Measurements from ENCODE around the gene ABCA2. TPM values are rescaled to one million over a fixed set of nuclear protein-coding genes. Genes with fewer than 3 reads are reported as not detected.
"Not testable (repeated sequence)": the region's sequence is repeated elsewhere in the genome, so short reads cannot be mapped to it uniquely, and the experiment has no call there.

Gene ABCA2
- total and polyA plus RNA-seq, 4 donors, result 2.9 to 15.2 (median 12.3) TPM

DNA sequence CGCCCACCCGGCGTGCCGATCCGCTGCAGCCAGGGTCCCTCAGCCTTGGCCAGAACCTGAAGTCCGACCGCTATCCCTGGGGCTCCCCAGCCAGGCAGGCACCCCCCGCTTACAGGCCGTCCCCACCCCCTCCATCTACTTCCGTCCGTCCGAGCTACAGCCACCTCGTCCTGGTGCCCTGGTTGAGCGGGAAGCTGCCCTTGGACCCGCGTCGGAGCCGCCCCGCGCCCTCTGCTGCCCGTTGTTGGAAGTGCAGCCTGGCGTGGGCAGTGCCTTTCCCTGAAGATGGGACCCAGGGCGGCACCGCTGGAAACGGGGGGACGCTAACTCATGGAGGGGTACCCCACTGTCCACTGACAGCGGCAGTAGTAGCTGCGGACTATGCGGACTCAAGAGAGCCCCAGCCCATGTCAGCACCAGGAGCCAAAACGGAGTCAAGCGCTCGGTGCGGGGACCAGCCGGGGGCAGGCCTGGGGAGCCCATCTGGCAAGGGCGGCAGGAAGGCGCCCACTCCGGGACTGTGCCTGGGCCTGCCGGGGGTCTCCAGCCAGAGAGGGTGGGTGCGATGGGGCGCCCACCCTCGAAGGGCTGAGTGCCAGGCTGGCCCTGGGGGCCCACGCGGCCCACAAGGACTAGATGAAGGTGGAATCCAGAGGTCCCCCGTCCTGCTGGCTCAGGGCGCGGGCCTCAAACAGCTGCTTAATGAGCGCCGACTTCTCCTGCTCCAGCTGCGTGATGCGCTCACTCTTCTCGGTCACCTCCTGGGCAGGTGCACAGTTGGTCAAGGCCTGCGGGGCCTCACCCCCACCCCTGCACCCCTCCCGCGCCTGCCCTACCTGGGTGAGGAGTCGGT, 36.2 kb upstream of the ABCA2 start:
- WGBS, result 45% methylated on average over 55 of the region's 55 CpGs
- no peak overlapping the region for H3K4me3 ChIP-seq (ENCODE audit: low read depth in 1 of 3, low read length in 3 of 3)

DNA sequence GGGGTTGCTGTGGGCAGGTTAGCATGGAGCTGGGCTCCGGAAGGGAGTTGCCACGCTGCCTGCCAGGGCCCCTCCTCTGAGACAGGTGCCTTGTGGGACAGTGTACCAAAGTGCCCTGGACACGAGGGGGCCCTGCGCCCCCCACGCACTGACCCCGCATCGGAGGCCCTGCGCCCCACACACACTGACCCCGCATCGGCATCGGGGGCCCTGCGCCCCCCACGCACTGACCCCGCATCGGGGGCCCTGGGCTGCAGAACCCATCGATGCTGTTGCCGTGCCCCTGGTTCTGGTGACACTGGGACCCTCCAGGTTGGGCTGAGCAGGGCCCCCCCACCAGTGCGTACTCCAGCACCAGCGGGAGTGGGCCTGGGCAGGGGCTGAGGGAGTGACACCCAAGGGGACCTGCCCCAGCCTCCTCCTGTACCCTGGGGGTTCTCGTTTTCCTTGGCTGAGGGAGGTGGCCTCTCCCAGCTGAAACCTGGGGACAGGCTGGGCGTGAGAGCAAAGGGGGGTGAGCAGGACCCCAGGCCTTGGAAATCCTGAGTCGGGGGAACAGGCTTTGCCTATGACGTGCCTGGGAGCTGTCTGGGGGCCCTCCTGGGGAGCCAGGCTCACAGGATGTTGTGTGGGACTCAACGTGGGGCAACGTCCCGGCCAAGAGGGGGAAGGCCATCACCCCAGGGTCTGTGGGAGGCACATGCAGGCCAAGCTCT, 35.4 kb upstream of the ABCA2 start:
- Histone ChIP-seq H3K4me3 (ENCODE audit: low read depth in 1 of 3, low read length in 3 of 3) (no peak overlapping the region), H3K36me3 (ENCODE audit: control insufficient read depth in 4 of 4, insufficient read depth in 3 of 4, low read depth in 1 of 4, low read length in 3 of 4) (no peaks in the 10 kb centered on the region), H3K27me3 (ENCODE audit: control insufficient read depth in 4 of 4, insufficient read depth in 4 of 4, low read length in 3 of 4) (peaks cover 0 to 4% (median 0%) of the 10 kb centered on the region in 4 donors), H3K9me3 (ENCODE audit: control insufficient read depth in 4 of 4, low read length in 3 of 4) (no peaks in the 10 kb centered on the region), H3K9ac (ENCODE audit: low read depth in 1 of 2, low read length in 2 of 2) (no peak overlapping the region), H3K4me1 (ENCODE audit: control insufficient read depth in 4 of 4, insufficient read depth in 4 of 4, low read length in 3 of 4) (peaks cover 0 to 6% (median 0%) of the 10 kb centered on the region in 4 donors), H3K27ac (ENCODE audit: low read depth in 1 of 2, low read length in 2 of 2) (no peak overlapping the region)
- DNase-seq (ENCODE audit: low spot score), result no peak
- WGBS, result 82% methylated on average over 26 of the region's 26 CpGs
- no peak for TF ChIP-seq TAF1 (conservative IDR thresholded peaks at IDR 0.05)

More for the DNA sequence above, 36.2 kb upstream of the ABCA2 start:
- peaks cover 0 to 10% (median 0%) of the 10 kb centered on the region in 4 donors for H3K27me3 ChIP-seq (ENCODE audit: control insufficient read depth in 4 of 4, insufficient read depth in 4 of 4, low read length in 3 of 4)
- no peaks in the 10 kb centered on the region for H3K36me3 ChIP-seq (ENCODE audit: control insufficient read depth in 4 of 4, insufficient read depth in 3 of 4, low read depth in 1 of 4, low read length in 3 of 4)
- H3K4me1 ChIP-seq (ENCODE audit: control insufficient read depth in 4 of 4, insufficient read depth in 4 of 4, low read length in 3 of 4), result peaks cover 0 to 6% (median 0%) of the 10 kb centered on the region in 4 donors
- no peak overlapping the region for H3K27ac ChIP-seq (ENCODE audit: low read depth in 1 of 2, low read length in 2 of 2)
- peak in 1 of 2 donors; percentile 24 for TF ChIP-seq HNF4A (conservative IDR thresholded peaks at IDR 0.05)
- TF ChIP-seq RAD21 (IDR thresholded peaks at IDR 0.05), result peak; percentile 75 to 92
- no peak for TF ChIP-seq GABPA (IDR thresholded peaks at IDR 0.05 in 1 of 2, conservative IDR thresholded peaks at IDR 0.05 in 1 of 2)
- TF ChIP-seq, protein P1, sequence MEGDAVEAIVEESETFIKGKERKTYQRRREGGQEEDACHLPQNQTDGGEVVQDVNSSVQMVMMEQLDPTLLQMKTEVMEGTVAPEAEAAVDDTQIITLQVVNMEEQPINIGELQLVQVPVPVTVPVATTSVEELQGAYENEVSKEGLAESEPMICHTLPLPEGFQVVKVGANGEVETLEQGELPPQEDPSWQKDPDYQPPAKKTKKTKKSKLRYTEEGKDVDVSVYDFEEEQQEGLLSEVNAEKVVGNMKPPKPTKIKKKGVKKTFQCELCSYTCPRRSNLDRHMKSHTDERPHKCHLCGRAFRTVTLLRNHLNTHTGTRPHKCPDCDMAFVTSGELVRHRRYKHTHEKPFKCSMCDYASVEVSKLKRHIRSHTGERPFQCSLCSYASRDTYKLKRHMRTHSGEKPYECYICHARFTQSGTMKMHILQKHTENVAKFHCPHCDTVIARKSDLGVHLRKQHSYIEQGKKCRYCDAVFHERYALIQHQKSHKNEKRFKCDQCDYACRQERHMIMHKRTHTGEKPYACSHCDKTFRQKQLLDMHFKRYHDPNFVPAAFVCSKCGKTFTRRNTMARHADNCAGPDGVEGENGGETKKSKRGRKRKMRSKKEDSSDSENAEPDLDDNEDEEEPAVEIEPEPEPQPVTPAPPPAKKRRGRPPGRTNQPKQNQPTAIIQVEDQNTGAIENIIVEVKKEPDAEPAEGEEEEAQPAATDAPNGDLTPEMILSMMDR (IDR thresholded peaks at IDR 0.05; ENCODE audit: low read depth, low read length, missing input control), result peak; percentile 94
- no peaks in the 10 kb centered on the region for H3K9me3 ChIP-seq (ENCODE audit: control insufficient read depth in 4 of 4, low read length in 3 of 4)
- H3K9ac ChIP-seq (ENCODE audit: low read depth in 1 of 2, low read length in 2 of 2), result no peak overlapping the region
- peak; percentile 85 for DNase-seq (ENCODE audit: low spot score)

DNA sequence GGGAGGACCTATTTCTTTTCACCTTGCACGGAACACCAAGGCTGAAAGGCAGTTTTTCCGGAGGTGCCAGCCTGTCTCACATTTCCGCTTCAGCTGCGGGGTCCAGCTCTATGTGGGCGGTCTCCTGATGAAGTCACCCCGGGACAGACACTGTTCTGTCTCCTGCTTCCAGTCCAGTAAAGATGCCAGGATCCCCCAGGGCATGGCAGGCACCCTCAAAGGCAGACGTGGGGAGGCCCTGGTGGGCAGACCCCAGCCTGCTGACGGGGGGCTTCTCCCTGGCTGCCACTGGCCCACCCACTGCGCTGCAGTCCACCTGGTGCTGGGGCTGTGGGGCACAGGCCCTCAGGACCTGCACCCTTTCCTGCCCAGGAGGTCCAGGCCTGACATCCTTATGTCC, 34.8 kb upstream of the ABCA2 start:
- H3K27me3 ChIP-seq (ENCODE audit: control insufficient read depth in 4 of 4, insufficient read depth in 4 of 4, low read length in 3 of 4); H3K9me3 ChIP-seq (ENCODE audit: control insufficient read depth in 4 of 4, low read length in 3 of 4); H3K27ac ChIP-seq (ENCODE audit: low read depth in 1 of 2, low read length in 2 of 2); DNase-seq (ENCODE audit: low spot score); H3K4me3 ChIP-seq (ENCODE audit: low read depth in 1 of 3, low read length in 3 of 3); H3K4me1 ChIP-seq (ENCODE audit: control insufficient read depth in 4 of 4, insufficient read depth in 4 of 4, low read length in 3 of 4); H3K36me3 ChIP-seq (ENCODE audit: control insufficient read depth in 4 of 4, insufficient read depth in 3 of 4, low read depth in 1 of 4, low read length in 3 of 4); H3K9ac ChIP-seq (ENCODE audit: low read depth in 1 of 2, low read length in 2 of 2): not testable (repeated sequence)
- 93% methylated on average over 9 of the region's 9 CpGs for WGBS

DNA sequence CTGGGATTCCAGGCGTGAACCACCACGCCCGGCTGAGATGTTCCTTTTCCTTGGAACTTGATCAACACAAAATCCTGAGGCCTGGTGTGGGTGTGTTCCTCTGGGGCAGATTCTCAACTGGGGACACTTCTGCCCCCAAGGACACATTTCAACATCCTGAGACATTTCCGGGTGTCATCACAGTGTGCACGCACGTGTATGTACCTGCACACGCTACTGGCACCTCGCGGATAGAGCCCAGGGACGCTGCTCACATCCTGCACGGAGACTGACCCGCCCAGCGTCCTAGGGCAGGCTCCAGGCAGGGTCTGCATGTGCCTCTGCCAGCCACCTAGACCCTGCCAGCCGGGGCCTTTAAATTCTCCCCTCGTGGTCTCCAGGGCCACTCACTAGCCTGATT, 34.3 kb upstream of the ABCA2 start:
- no peaks in the 10 kb centered on the region for H3K36me3 ChIP-seq (ENCODE audit: control insufficient read depth in 4 of 4, insufficient read depth in 3 of 4, low read depth in 1 of 4, low read length in 3 of 4)
- H3K4me1 ChIP-seq (ENCODE audit: control insufficient read depth in 4 of 4, insufficient read depth in 4 of 4, low read length in 3 of 4), result peaks cover 0 to 6% (median 1%) of the 10 kb centered on the region in 4 donors
- H3K27ac ChIP-seq (ENCODE audit: low read depth in 1 of 2, low read length in 2 of 2), result no peak overlapping the region
- no peak for DNase-seq (ENCODE audit: low spot score)
- no peaks in the 10 kb centered on the region for H3K9me3 ChIP-seq (ENCODE audit: control insufficient read depth in 4 of 4, low read length in 3 of 4)
- no peak overlapping the region for H3K9ac ChIP-seq (ENCODE audit: low read depth in 1 of 2, low read length in 2 of 2)
- no peak overlapping the region for H3K4me3 ChIP-seq (ENCODE audit: low read depth in 1 of 3, low read length in 3 of 3)
- 90% methylated on average over 15 of the region's 15 CpGs for WGBS
- peaks cover 0 to 4% (median 0%) of the 10 kb centered on the region in 4 donors for H3K27me3 ChIP-seq (ENCODE audit: control insufficient read depth in 4 of 4, insufficient read depth in 4 of 4, low read length in 3 of 4)
- TF ChIP-seq, protein P2, sequence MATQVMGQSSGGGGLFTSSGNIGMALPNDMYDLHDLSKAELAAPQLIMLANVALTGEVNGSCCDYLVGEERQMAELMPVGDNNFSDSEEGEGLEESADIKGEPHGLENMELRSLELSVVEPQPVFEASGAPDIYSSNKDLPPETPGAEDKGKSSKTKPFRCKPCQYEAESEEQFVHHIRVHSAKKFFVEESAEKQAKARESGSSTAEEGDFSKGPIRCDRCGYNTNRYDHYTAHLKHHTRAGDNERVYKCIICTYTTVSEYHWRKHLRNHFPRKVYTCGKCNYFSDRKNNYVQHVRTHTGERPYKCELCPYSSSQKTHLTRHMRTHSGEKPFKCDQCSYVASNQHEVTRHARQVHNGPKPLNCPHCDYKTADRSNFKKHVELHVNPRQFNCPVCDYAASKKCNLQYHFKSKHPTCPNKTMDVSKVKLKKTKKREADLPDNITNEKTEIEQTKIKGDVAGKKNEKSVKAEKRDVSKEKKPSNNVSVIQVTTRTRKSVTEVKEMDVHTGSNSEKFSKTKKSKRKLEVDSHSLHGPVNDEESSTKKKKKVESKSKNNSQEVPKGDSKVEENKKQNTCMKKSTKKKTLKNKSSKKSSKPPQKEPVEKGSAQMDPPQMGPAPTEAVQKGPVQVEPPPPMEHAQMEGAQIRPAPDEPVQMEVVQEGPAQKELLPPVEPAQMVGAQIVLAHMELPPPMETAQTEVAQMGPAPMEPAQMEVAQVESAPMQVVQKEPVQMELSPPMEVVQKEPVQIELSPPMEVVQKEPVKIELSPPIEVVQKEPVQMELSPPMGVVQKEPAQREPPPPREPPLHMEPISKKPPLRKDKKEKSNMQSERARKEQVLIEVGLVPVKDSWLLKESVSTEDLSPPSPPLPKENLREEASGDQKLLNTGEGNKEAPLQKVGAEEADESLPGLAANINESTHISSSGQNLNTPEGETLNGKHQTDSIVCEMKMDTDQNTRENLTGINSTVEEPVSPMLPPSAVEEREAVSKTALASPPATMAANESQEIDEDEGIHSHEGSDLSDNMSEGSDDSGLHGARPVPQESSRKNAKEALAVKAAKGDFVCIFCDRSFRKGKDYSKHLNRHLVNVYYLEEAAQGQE (IDR thresholded peaks at IDR 0.05), result no peak
- TF ChIP-seq TAF1 (conservative IDR thresholded peaks at IDR 0.05) (no peak), RAD21 (IDR thresholded peaks at IDR 0.05) (no peak), RXRA (IDR thresholded peaks at IDR 0.05) (no peak), HNF4A (conservative IDR thresholded peaks at IDR 0.05) (no peak)
- TF ChIP-seq, protein P1 (IDR thresholded peaks at IDR 0.05; ENCODE audit: low read depth, low read length, missing input control), result no peak
- TF ChIP-seq, protein P3, sequence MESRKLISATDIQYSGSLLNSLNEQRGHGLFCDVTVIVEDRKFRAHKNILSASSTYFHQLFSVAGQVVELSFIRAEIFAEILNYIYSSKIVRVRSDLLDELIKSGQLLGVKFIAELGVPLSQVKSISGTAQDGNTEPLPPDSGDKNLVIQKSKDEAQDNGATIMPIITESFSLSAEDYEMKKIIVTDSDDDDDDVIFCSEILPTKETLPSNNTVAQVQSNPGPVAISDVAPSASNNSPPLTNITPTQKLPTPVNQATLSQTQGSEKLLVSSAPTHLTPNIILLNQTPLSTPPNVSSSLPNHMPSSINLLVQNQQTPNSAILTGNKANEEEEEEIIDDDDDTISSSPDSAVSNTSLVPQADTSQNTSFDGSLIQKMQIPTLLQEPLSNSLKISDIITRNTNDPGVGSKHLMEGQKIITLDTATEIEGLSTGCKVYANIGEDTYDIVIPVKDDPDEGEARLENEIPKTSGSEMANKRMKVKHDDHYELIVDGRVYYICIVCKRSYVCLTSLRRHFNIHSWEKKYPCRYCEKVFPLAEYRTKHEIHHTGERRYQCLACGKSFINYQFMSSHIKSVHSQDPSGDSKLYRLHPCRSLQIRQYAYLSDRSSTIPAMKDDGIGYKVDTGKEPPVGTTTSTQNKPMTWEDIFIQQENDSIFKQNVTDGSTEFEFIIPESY (IDR thresholded peaks at IDR 0.05), result no peak

Data from liver (tissue), 9 donors.